ENCODE results near the gene FANCC. TPM values are rescaled to one million over a fixed set of nuclear protein-coding genes. Genes with fewer than 3 reads are reported as not detected.

FANCC gene
- total and polyA plus RNA-seq, 2 of the 13 experiments (the other 11 are each of a cell fraction or from before 2014, with no cell fraction given) = 7.4 to 8.6 TPM

GRCh38 chr9:95070549-95071021, 246.9 kb downstream of the FANCC start (continued):
- TF ChIP-seq KDM5A (IDR thresholded peaks at IDR 0.05; ENCODE audit: borderline replicate concordance, low read length) (no peak), PITX1 (CRISPR knock-in tag; IDR thresholded peaks at IDR 0.05) (0 out of 2 replicates have a peak, but pooled peaks have one; percentile 37), ZNF589 (CRISPR knock-in tag; conservative IDR thresholded peaks at IDR 0.05) (no peak), PHF5A (CRISPR knock-in tag; IDR thresholded peaks at IDR 0.05; ENCODE audit: low read depth, unreplicated experiment) (no peak), ZNF691 (CRISPR knock-in tag; IDR thresholded peaks at IDR 0.05; ENCODE audit: borderline replicate concordance, low read depth) (no peak), MNT (IDR thresholded peaks at IDR 0.05) (no peak), SIX4 (CRISPR knock-in tag; IDR thresholded peaks at IDR 0.05) (no peak), JDP2 (CRISPR knock-in tag; IDR thresholded peaks at IDR 0.05; ENCODE audit: borderline replicate concordance) (no peak), HDAC1 (CRISPR knock-in tag; IDR thresholded peaks at IDR 0.05) (peak; percentile 68), DMTF1 (CRISPR knock-in tag; IDR thresholded peaks at IDR 0.05) (no peak), HNRNPH1 (optimal IDR thresholded peaks at IDR 0.05; ENCODE audit: low read depth, low read length) (no peak), NR2F2 (IDR thresholded peaks at IDR 0.05; ENCODE audit: borderline replicate concordance, low read depth) (no peak), RBM39 (IDR thresholded peaks at IDR 0.05; ENCODE audit: low read depth, low read length, poor library complexity, severe bottlenecking) (no peak), GPBP1L1 (CRISPR knock-in tag; IDR thresholded peaks at IDR 0.05) (no peak)
- TF ChIP-seq, protein P1, sequence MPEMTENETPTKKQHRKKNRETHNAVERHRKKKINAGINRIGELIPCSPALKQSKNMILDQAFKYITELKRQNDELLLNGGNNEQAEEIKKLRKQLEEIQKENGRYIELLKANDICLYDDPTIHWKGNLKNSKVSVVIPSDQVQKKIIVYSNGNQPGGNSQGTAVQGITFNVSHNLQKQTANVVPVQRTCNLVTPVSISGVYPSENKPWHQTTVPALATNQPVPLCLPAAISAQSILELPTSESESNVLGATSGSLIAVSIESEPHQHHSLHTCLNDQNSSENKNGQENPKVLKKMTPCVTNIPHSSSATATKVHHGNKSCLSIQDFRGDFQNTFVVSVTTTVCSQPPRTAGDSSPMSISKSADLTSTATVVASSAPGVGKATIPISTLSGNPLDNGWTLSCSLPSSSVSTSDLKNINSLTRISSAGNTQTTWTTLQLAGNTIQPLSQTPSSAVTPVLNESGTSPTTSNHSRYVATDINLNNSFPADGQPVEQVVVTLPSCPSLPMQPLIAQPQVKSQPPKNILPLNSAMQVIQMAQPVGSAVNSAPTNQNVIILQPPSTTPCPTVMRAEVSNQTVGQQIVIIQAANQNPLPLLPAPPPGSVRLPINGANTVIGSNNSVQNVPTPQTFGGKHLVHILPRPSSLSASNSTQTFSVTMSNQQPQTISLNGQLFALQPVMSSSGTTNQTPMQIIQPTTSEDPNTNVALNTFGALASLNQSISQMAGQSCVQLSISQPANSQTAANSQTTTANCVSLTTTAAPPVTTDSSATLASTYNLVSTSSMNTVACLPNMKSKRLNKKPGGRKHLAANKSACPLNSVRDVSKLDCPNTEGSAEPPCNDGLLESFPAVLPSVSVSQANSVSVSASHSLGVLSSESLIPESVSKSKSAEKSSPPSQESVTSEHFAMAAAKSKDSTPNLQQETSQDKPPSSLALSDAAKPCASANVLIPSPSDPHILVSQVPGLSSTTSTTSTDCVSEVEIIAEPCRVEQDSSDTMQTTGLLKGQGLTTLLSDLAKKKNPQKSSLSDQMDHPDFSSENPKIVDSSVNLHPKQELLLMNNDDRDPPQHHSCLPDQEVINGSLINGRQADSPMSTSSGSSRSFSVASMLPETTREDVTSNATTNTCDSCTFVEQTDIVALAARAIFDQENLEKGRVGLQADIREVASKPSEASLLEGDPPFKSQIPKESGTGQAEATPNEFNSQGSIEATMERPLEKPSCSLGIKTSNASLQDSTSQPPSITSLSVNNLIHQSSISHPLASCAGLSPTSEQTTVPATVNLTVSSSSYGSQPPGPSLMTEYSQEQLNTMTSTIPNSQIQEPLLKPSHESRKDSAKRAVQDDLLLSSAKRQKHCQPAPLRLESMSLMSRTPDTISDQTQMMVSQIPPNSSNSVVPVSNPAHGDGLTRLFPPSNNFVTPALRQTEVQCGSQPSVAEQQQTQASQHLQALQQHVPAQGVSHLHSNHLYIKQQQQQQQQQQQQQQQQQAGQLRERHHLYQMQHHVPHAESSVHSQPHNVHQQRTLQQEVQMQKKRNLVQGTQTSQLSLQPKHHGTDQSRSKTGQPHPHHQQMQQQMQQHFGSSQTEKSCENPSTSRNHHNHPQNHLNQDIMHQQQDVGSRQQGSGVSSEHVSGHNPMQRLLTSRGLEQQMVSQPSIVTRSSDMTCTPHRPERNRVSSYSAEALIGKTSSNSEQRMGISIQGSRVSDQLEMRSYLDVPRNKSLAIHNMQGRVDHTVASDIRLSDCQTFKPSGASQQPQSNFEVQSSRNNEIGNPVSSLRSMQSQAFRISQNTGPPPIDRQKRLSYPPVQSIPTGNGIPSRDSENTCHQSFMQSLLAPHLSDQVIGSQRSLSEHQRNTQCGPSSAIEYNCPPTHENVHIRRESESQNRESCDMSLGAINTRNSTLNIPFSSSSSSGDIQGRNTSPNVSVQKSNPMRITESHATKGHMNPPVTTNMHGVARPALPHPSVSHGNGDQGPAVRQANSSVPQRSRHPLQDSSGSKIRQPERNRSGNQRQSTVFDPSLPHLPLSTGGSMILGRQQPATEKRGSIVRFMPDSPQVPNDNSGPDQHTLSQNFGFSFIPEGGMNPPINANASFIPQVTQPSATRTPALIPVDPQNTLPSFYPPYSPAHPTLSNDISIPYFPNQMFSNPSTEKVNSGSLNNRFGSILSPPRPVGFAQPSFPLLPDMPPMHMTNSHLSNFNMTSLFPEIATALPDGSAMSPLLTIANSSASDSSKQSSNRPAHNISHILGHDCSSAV (CRISPR knock-in tag; IDR thresholded peaks at IDR 0.05; ENCODE audit: borderline replicate concordance) = no peak
